ENCODE measurements around the gene NEUROD2. TPM values are rescaled to one million over a fixed set of nuclear protein-coding genes. Genes with fewer than 3 reads are reported as not detected.

The NEUROD2 gene
- total and polyA plus RNA-seq, 2 of the 13 experiments (the other 11 are each of a cell fraction or from before 2014, with no cell fraction given), result not detected

DNA sequence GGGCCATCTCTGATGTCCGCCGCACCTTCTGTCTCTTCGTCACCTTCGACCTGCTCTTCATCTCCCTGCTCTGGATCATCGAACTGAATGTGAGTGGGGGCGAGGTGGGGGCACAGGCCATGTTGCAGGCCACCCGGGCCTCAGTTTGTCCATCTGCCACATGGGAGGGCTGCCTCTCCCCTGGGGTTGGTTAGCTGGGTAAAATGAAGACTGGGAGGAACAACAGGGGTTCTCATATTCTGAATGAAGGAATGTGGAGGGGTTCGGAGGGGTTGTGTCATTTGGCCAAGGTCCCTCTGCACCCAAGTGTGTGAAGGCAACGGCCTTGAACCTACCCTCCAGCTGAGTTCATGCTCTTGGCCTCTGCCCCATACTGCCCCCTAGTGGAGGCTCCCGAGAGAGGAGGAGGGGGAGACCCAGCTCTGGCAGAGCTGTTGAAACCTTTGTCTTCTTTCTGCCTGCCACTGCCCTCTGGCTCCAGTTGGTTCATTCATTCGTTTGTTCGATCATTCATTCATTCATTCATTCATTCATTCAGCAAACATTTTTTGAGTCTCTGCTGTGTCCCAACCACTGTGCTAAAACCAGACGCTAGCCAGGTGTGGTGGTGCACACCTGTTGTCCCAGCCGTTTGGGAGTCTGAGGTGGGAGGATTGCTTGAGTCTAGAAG lies 46.1 kb upstream of the NEUROD2 start (continued):
- TF ChIP-seq, protein P1, sequence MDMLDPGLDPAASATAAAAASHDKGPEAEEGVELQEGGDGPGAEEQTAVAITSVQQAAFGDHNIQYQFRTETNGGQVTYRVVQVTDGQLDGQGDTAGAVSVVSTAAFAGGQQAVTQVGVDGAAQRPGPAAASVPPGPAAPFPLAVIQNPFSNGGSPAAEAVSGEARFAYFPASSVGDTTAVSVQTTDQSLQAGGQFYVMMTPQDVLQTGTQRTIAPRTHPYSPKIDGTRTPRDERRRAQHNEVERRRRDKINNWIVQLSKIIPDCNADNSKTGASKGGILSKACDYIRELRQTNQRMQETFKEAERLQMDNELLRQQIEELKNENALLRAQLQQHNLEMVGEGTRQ (IDR thresholded peaks at IDR 0.05; ENCODE audit: low read depth, low read length), result no peak
- TF ChIP-seq, protein P1 (CRISPR knock-in tag; IDR thresholded peaks at IDR 0.05; ENCODE audit: borderline replicate concordance), result no peak
- TF ChIP-seq MTA3 (CRISPR knock-in tag; IDR thresholded peaks at IDR 0.05) (no peak), MAZ (IDR thresholded peaks at IDR 0.05; ENCODE audit: borderline replicate concordance, low read depth, low read length) (no peak; the same call in 1 of the 2 replicates), MAZ (CRISPR knock-in tag; IDR thresholded peaks at IDR 0.05; ENCODE audit: low read depth) (peak; percentile 68), HOXA3 (CRISPR knock-in tag; IDR thresholded peaks at IDR 0.05) (peak; percentile 49; the same call in 1 of the 2 replicates), KDM4B (CRISPR knock-in tag; IDR thresholded peaks at IDR 0.05) (no peak), TEAD2 (CRISPR knock-in tag; IDR thresholded peaks at IDR 0.05) (no peak), U2AF1 (optimal IDR thresholded peaks at IDR 0.05; ENCODE audit: low read depth, low read length) (peak; percentile 59), MIER2 (CRISPR knock-in tag; IDR thresholded peaks at IDR 0.05) (no peak), SALL1 (CRISPR knock-in tag; IDR thresholded peaks at IDR 0.05) (peak; percentile 72), GPN1 (CRISPR knock-in tag; IDR thresholded peaks at IDR 0.05; ENCODE audit: borderline replicate concordance) (no peak), REL (CRISPR knock-in tag; conservative IDR thresholded peaks at IDR 0.05) (no peak), HMG20A (CRISPR knock-in tag; IDR thresholded peaks at IDR 0.05; ENCODE audit: borderline replicate concordance) (no peak), PAX8 (CRISPR knock-in tag; IDR thresholded peaks at IDR 0.05; ENCODE audit: borderline replicate concordance) (no peak), ZNF788 (CRISPR knock-in tag; IDR thresholded peaks at IDR 0.05; ENCODE audit: borderline replicate concordance) (peak; percentile 54; the same call in 1 of the 2 replicates), ZNF274 (CRISPR knock-in tag; IDR thresholded peaks at IDR 0.05) (no peak), ZNF572 (CRISPR knock-in tag; IDR thresholded peaks at IDR 0.05) (no peak; the same call in 1 of the 2 replicates), ZNF629 (CRISPR knock-in tag; conservative IDR thresholded peaks at IDR 0.05) (peak; percentile 97), SPEN (CRISPR knock-in tag; IDR thresholded peaks at IDR 0.05; ENCODE audit: low read depth) (no peak)
- TF ChIP-seq, protein P2, sequence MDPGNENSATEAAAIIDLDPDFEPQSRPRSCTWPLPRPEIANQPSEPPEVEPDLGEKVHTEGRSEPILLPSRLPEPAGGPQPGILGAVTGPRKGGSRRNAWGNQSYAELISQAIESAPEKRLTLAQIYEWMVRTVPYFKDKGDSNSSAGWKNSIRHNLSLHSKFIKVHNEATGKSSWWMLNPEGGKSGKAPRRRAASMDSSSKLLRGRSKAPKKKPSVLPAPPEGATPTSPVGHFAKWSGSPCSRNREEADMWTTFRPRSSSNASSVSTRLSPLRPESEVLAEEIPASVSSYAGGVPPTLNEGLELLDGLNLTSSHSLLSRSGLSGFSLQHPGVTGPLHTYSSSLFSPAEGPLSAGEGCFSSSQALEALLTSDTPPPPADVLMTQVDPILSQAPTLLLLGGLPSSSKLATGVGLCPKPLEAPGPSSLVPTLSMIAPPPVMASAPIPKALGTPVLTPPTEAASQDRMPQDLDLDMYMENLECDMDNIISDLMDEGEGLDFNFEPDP (CRISPR knock-in tag; conservative IDR thresholded peaks at IDR 0.05), result no peak
- TF ChIP-seq, protein P3, sequence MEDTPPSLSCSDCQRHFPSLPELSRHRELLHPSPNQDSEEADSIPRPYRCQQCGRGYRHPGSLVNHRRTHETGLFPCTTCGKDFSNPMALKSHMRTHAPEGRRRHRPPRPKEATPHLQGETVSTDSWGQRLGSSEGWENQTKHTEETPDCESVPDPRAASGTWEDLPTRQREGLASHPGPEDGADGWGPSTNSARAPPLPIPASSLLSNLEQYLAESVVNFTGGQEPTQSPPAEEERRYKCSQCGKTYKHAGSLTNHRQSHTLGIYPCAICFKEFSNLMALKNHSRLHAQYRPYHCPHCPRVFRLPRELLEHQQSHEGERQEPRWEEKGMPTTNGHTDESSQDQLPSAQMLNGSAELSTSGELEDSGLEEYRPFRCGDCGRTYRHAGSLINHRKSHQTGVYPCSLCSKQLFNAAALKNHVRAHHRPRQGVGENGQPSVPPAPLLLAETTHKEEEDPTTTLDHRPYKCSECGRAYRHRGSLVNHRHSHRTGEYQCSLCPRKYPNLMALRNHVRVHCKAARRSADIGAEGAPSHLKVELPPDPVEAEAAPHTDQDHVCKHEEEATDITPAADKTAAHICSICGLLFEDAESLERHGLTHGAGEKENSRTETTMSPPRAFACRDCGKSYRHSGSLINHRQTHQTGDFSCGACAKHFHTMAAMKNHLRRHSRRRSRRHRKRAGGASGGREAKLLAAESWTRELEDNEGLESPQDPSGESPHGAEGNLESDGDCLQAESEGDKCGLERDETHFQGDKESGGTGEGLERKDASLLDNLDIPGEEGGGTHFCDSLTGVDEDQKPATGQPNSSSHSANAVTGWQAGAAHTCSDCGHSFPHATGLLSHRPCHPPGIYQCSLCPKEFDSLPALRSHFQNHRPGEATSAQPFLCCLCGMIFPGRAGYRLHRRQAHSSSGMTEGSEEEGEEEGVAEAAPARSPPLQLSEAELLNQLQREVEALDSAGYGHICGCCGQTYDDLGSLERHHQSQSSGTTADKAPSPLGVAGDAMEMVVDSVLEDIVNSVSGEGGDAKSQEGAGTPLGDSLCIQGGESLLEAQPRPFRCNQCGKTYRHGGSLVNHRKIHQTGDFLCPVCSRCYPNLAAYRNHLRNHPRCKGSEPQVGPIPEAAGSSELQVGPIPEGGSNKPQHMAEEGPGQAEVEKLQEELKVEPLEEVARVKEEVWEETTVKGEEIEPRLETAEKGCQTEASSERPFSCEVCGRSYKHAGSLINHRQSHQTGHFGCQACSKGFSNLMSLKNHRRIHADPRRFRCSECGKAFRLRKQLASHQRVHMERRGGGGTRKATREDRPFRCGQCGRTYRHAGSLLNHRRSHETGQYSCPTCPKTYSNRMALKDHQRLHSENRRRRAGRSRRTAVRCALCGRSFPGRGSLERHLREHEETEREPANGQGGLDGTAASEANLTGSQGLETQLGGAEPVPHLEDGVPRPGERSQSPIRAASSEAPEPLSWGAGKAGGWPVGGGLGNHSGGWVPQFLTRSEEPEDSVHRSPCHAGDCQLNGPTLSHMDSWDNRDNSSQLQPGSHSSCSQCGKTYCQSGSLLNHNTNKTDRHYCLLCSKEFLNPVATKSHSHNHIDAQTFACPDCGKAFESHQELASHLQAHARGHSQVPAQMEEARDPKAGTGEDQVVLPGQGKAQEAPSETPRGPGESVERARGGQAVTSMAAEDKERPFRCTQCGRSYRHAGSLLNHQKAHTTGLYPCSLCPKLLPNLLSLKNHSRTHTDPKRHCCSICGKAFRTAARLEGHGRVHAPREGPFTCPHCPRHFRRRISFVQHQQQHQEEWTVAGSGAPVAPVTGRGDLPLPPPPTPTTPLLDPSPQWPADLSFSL (CRISPR knock-in tag; IDR thresholded peaks at IDR 0.05), result no peak

Data from HepG2 (cell line).